ENCODE measurements around the gene HYAL4.
"Not testable (repeated sequence)": the region's sequence is repeated elsewhere in the genome, so short reads cannot be mapped to it uniquely, and the experiment has no call there.

HYAL4 gene

DNA sequence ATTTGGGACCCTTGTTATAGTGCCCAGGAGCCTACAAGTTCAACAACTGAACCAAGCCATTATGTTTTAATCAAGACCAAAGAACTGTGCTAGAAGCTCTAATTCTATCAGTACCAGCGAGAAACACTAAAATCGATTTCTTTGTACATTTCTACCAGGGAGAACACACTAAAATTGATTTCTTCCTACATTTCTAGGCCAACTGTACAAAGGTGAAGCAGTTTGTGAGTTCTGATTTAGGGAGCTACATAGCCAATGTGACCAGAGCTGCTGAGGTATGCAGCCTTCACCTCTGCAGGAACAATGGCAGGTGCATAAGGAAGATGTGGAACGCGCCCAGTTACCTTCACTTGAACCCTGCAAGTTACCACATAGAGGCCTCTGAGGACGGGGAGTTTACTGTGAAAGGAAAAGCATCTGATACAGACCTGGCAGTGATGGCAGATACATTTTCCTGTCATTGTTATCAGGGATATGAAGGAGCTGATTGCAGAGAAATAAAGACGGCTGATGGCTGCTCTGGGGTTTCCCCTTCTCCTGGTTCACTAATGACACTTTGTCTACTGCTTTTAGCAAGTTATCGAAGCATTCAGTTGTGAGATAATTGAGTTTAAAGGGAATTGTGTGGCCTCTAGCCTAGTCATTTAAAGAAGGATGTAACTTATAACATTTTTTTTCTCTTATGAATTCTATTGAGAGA, 31.7 kb downstream of the HYAL4 start:
- TF ChIP-seq, protein P1, sequence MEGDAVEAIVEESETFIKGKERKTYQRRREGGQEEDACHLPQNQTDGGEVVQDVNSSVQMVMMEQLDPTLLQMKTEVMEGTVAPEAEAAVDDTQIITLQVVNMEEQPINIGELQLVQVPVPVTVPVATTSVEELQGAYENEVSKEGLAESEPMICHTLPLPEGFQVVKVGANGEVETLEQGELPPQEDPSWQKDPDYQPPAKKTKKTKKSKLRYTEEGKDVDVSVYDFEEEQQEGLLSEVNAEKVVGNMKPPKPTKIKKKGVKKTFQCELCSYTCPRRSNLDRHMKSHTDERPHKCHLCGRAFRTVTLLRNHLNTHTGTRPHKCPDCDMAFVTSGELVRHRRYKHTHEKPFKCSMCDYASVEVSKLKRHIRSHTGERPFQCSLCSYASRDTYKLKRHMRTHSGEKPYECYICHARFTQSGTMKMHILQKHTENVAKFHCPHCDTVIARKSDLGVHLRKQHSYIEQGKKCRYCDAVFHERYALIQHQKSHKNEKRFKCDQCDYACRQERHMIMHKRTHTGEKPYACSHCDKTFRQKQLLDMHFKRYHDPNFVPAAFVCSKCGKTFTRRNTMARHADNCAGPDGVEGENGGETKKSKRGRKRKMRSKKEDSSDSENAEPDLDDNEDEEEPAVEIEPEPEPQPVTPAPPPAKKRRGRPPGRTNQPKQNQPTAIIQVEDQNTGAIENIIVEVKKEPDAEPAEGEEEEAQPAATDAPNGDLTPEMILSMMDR (IDR thresholded peaks at IDR 0.05; ENCODE audit: insufficient read depth, missing control alignments), result no peak
- DNase-seq (ENCODE audit: insufficient read length, low spot score) (no peak), FAIRE-seq (no peak)

DNA sequence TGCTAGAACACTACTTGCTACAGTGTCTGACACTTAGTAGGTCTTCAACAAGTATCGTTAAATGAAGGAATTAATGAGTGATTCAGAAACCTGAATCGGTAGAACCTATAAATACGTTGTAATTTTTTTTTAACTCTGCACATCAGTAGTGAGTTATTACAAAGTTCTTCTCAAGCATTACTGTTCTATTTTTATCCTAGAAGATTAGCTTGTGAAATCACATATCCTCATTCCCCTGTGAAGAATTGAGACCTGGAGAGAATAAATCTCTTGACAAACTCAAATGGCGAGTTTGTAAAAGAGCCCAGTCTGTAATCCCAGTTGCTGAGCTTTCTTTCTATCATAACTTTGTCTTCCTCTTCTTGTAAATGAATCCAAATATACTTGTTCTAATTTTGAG, 34.7 kb downstream of the HYAL4 start:
- TF ChIP-seq, protein P1 (IDR thresholded peaks at IDR 0.05; ENCODE audit: insufficient read depth, missing control alignments), result no peak
- FAIRE-seq (peak; percentile 35), DNase-seq (ENCODE audit: insufficient read length, low spot score) (no peak)

DNA sequence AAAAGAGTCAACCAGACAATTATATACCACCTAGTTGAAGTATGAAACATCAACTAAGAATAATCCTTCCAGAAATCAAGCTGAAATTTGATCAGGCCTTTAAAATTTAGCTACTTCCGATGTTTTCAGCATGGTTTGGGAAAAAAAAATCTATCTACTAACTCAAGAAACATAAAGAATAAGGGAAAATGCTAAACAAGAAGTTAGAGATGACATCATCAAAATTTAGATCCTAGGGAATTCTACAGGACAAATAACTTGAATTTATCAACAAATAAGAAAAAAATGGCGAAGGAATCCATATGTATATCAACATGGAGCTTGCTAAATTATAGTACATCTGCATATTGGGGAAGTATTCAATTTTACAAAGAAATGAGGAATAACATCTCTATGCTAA, 36.3 kb downstream of the HYAL4 start:
- TF ChIP-seq, protein P1 (IDR thresholded peaks at IDR 0.05; ENCODE audit: insufficient read depth, missing control alignments), result no peak
- FAIRE-seq, result no peak
- no peak for DNase-seq (ENCODE audit: insufficient read length, low spot score)

DNA sequence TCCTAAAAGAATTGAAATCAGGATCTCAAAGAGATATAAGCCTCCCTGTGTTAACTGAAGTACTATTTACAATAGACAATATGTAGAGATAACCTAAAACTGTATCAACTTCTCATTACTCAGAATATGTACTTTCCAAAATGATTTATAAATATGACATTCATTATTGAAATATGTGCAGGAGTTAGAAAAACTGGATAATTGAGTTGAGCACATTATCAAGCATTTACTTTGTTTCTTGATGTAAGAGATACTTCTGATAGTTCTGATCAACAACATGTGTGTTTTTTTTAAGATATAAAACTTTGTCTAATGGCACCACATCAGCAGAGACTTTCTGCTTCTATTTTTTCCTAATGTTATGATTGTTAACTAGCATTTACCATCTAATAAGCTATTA, 38.2 kb downstream of the HYAL4 start:
- FAIRE-seq (no peak), DNase-seq (ENCODE audit: insufficient read length, low spot score) (no peak)
- TF ChIP-seq, protein P1 (IDR thresholded peaks at IDR 0.05; ENCODE audit: insufficient read depth, missing control alignments), result no peak

DNA sequence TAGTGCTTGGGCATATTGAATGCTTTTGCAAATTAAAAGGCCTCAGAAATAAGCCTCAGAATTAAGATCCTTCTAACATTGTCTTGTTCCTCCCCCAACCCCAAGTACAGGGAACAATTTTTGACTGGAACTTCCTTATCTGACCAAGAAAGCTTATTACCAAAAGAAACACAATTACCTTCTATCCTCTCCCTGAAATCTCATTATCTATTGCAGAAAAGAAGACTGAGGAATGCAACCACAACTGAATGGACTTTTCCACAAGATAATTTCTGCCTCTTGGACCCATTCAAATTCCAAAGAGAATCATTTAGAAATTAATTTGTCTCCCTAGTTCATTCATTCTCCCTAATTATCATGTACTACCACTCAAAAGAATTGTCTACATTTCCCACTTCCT, 43.2 kb downstream of the HYAL4 start:
- DNase-seq (ENCODE audit: insufficient read length, low spot score) (no peak), FAIRE-seq (no peak)
- TF ChIP-seq, protein P1 (IDR thresholded peaks at IDR 0.05; ENCODE audit: insufficient read depth, missing control alignments), result no peak

DNA sequence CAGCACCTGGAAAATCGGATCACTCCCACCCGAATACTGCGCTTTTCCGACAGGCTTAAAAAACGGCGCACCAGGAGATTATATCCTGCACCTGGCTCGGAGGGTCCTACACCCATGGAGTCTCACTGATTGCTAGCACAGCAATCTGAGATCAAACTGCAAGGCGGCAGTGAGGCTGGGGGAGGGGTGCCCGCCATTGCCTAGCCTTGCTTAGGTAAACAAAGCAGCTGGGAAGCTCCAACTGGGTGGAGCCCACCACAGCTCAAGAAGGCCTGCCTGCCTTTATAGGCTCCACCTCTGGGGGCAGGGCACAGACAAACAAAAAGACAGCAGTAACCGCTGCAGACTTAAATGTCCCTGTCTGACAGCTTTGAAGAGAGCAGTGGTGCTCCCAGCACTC, 49.8 kb downstream of the HYAL4 start:
- not testable (repeated sequence) for DNase-seq (ENCODE audit: insufficient read length, low spot score); FAIRE-seq

DNA sequence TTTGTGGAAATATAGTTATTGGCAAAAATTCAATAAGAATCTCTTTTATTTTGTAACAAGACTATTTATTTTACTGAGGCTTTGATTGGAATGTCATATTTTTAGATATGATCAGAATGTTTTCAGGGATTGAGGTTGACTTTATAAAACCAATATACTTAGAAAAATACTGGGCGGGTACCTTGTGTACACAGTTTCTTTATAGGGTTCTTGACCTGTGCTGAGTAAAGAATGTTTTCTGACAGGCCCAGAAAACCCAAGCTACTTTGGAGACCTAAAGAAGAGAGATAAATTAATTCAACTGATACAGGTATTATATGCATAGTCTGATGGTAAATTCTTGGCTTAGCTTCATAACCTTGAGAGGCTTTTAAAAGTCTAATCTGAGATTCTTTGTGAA, 56.1 kb downstream of the HYAL4 start:
- TF ChIP-seq, protein P1 (IDR thresholded peaks at IDR 0.05; ENCODE audit: insufficient read depth, missing control alignments), result no peak
- DNase-seq (ENCODE audit: insufficient read length, low spot score) (no peak), FAIRE-seq (no peak)

DNA sequence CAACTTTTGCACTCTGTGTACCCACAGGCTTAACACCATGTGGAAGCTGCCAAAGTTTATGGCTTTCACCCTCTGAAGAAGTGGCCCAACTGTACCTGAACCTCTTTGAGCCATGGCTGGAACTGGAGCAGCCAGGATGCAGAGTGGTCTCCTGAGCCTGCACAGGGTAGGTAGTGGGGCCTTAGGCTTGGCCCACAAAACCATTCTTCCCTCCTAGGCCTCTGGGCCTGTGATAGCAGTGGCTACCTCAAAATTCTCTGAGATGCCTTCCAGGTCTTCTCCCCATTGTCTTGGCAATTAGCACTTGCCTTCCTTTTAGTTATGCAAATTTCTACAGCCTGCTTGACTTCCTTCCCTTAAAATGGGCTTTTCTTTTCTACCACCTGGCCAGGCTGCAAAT, 60.7 kb downstream of the HYAL4 start:
- DNase-seq (ENCODE audit: insufficient read length, low spot score), result no peak
- FAIRE-seq, result no peak
- TF ChIP-seq, protein P1 (IDR thresholded peaks at IDR 0.05; ENCODE audit: insufficient read depth, missing control alignments), result no peak
